Osteoblast (primary cell): Measurements from ENCODE around the gene IFT74. TPM values are rescaled to one million over a fixed set of nuclear protein-coding genes. Genes with fewer than 3 reads are reported as not detected.
A peak's percentile ranks its signal among the peaks of the same experiment; 100 is the strongest.

Source experiments
- DNase-seq: peaks from one replicate; pipeline ENCODE4 v3.0.0; 2011; ENCODE audit warnings: low spot score, mixed read lengths; ENCODE audit not compliant: insufficient read length; ENCODE audit errors: missing footprints
- H2AFZ ChIP-seq: 2 replicates; pipeline ENCODE4 v1.6.0; 2011; ENCODE audit warnings: mild to moderate bottlenecking, low read length
- H3K27ac ChIP-seq: 2 replicates; pipeline ENCODE4 v1.5.1; 2011; ENCODE audit warnings: mild to moderate bottlenecking, low read depth, low read length, moderate library complexity
- H3K27me3 ChIP-seq: 2 replicates; pipeline ENCODE4 v1.6.0; 2012; ENCODE audit warnings: mild to moderate bottlenecking, control low read depth, inconsistent platforms, low read length, moderate library complexity; ENCODE audit not compliant: insufficient read depth
- H3K36me3 ChIP-seq: 2 replicates; pipeline ENCODE4 v1.5.1; 2011; ENCODE audit warnings: mild to moderate bottlenecking, low read length, control low read depth, moderate library complexity; ENCODE audit not compliant: insufficient read depth
- H3K4me1 ChIP-seq: 2 replicates; pipeline ENCODE4 v1.5.1; 2011; ENCODE audit warnings: mild to moderate bottlenecking, low read length, control low read depth, moderate library complexity; ENCODE audit not compliant: insufficient read depth
- H3K4me2 ChIP-seq: 2 replicates; pipeline ENCODE4 v1.6.0; 2011; ENCODE audit warnings: mild to moderate bottlenecking, low read length; ENCODE audit not compliant: insufficient read depth
- H3K4me3 ChIP-seq: fragments of 200-600 bp; sonication (generic); 3 replicates; pipeline ENCODE4 v1.5.1; 2012; ENCODE audit warnings: mild to moderate bottlenecking, low read length, inconsistent platforms; ENCODE audit not compliant: insufficient read depth
- H3K79me2 ChIP-seq: 2 replicates; pipeline ENCODE4 v1.6.0; 2012; ENCODE audit warnings: mild to moderate bottlenecking, low read length, control low read depth, inconsistent platforms; ENCODE audit not compliant: insufficient read depth
- H3K9me3 ChIP-seq: 2 replicates; pipeline ENCODE4 v1.5.1; 2011; ENCODE audit warnings: low read depth, low read length, control low read depth
- H4K20me1 ChIP-seq: 2 replicates; pipeline ENCODE4 v1.6.0; 2012; ENCODE audit warnings: mild to moderate bottlenecking, low read length, control low read depth; ENCODE audit not compliant: insufficient read depth
- total RNA-seq: library from RNA; depleted of rRNA; stranded (reverse); fragments of >200 nt; gene quantifications from 2 replicates; pipeline ENCODE4 v1.2.3, GENCODE V29; 2012
- TF ChIP-seq, protein P1 (sequence below): IDR thresholded peaks from 2 replicates; pipeline ENCODE4 v1.5.1; 2011; ENCODE audit warnings: mild to moderate bottlenecking, low read depth, low read length, moderate library complexity; ENCODE audit errors: extremely low read depth

The IFT74 gene
- total RNA-seq, 1 donor, result 19.9 TPM

DNA sequence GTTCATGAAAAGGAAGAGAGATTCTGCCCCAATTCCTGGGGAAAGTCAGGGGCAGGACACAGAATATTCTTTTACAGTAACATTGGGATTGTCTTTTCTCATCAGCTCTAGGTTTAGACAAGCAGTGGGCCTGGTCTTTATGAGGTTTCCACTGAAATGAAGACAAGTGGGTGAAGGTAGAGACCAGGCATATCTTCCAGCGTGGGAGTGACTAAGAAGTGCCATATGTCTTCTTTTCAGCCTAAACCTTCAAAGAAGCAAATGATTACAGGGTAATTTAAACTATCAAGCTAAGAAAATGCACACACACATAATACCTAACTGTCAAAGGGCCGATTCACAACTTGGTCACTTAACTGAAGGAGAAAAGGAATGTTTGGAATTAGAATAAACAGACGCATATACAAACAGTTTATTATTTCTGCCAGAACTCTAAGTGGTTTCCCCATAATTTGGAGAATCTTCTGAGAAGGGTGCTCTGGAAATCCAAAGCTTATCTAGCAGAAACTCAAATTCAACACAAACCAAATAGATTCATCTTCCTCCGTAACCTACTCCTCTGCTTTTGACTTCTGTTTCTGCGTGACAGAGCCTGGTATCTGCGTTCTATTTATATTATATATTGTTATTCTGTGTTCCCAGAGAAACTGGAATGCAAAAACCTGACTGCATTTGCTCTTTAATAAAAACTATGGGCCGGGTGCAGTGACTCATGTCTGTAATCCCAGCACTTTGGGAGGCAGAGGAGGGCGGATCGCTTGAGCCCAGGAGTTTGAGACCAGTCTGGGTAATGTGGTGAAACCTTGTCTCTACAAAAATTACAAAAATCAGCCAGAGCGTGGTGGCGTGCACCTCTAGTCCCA is 130.8 kb downstream of the IFT74 start:
- no peak overlapping the region for H2AFZ ChIP-seq
- H3K4me1 ChIP-seq, result peaks cover 52% of the 10 kb centered on the region
- no peaks in the 10 kb centered on the region for H3K27me3 ChIP-seq
- no peak overlapping the region for H3K4me3 ChIP-seq
- peak; percentile 88 for DNase-seq
- no peaks in the 10 kb centered on the region for H3K79me2 ChIP-seq
- no peaks in the 10 kb centered on the region for H3K36me3 ChIP-seq
- TF ChIP-seq, protein P1, sequence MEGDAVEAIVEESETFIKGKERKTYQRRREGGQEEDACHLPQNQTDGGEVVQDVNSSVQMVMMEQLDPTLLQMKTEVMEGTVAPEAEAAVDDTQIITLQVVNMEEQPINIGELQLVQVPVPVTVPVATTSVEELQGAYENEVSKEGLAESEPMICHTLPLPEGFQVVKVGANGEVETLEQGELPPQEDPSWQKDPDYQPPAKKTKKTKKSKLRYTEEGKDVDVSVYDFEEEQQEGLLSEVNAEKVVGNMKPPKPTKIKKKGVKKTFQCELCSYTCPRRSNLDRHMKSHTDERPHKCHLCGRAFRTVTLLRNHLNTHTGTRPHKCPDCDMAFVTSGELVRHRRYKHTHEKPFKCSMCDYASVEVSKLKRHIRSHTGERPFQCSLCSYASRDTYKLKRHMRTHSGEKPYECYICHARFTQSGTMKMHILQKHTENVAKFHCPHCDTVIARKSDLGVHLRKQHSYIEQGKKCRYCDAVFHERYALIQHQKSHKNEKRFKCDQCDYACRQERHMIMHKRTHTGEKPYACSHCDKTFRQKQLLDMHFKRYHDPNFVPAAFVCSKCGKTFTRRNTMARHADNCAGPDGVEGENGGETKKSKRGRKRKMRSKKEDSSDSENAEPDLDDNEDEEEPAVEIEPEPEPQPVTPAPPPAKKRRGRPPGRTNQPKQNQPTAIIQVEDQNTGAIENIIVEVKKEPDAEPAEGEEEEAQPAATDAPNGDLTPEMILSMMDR, result no peak
- peak overlapping the region; percentile 95 for H3K27ac ChIP-seq
- no peaks in the 10 kb centered on the region for H4K20me1 ChIP-seq
- H3K9me3 ChIP-seq, result no peaks in the 10 kb centered on the region
- H3K4me2 ChIP-seq, result peak overlapping the region; percentile 66

GRCh38 chr9:27088981-27089380 is 132.8 kb downstream of the IFT74 start:
- Histone ChIP-seq H3K27ac (peak overlapping the region; percentile 95), H3K4me3 (no peak overlapping the region)

DNA sequence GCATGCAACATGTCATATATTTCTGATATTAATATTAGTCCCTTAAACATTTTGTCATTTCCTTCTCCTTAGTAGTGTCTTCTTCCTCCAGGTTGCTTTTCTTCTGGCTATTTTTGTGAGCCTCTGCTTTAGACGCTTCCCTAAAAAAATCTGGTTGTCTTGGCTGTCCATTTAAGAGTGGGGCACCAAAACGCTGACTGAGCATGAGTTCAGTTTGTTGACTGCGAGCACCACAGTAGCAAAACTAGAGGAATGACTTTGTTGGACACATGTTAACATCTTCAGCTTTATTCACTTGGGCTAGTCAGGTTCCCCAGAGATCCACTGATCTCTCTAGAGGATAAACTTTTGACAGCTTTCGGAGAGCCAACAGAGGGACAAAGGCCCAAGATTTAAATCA is 133.5 kb downstream of the IFT74 start:
- H3K79me2 ChIP-seq, result no peaks in the 10 kb centered on the region
- H3K9me3 ChIP-seq, result no peaks in the 10 kb centered on the region
- H4K20me1 ChIP-seq, result no peaks in the 10 kb centered on the region
- no peak overlapping the region for H2AFZ ChIP-seq
- no peaks in the 10 kb centered on the region for H3K27me3 ChIP-seq
- peaks cover 61% of the 10 kb centered on the region for H3K4me1 ChIP-seq
- no peak for DNase-seq
- TF ChIP-seq, protein P1, result no peak
- H3K27ac ChIP-seq, result peak overlapping the region; percentile 95
- peak overlapping the region; percentile 37 for H3K4me2 ChIP-seq
- no peak overlapping the region for H3K4me3 ChIP-seq
- no peaks in the 10 kb centered on the region for H3K36me3 ChIP-seq

More at GRCh38 chr9:27088981-27089380, 132.8 kb downstream of the IFT74 start:
- Histone ChIP-seq H4K20me1 (no peaks in the 10 kb centered on the region), H3K4me2 (peak overlapping the region; percentile 37), H3K4me1 (peaks cover 54% of the 10 kb centered on the region), H3K27me3 (no peaks in the 10 kb centered on the region), H2AFZ (no peak overlapping the region), H3K9me3 (no peaks in the 10 kb centered on the region), H3K36me3 (no peaks in the 10 kb centered on the region), H3K79me2 (no peaks in the 10 kb centered on the region)
- TF ChIP-seq, protein P1, result no peak
- peak; percentile 87 for DNase-seq

GRCh38 chr9:27090231-27090630 is 134.0 kb downstream of the IFT74 start:
- Histone ChIP-seq H3K4me1 (peaks cover 66% of the 10 kb centered on the region), H3K4me3 (no peak overlapping the region), H3K27ac (peak overlapping the region; percentile 95), H3K4me2 (no peak overlapping the region), H3K9me3 (no peaks in the 10 kb centered on the region), H3K27me3 (no peaks in the 10 kb centered on the region), H2AFZ (no peak overlapping the region), H3K36me3 (no peaks in the 10 kb centered on the region), H4K20me1 (no peaks in the 10 kb centered on the region), H3K79me2 (no peaks in the 10 kb centered on the region)
- no peak for DNase-seq
- TF ChIP-seq, protein P1, result no peak
